Left lung (tissue), 10 donors: ENCODE measurements around the gene NAALADL2. TPM values are rescaled to one million over a fixed set of nuclear protein-coding genes. Genes with fewer than 3 reads are reported as not detected.

Source experiments
- ATAC-seq: fragments of 200-7000 bp; cut with Tn5 transposase; one replicate; pipeline ENCODE4 v1.9.1; 2020; ENCODE audit warnings: moderate library complexity
- DNase-seq, 4 donors: peaks; one replicate each; pipeline ENCODE4 v3.0.0-alpha.2; 2013 to 2020
- H3K27ac ChIP-seq, 2 donors: fragments of 200-600 bp; sonication (generic) in 1 of 2; one replicate each; pipeline versions ENCODE4 v1.5.0 to v1.8.0; 2020 to 2021
- H3K27me3 ChIP-seq, 2 donors: fragments of 200-600 bp; sonication (generic) in 1 of 2; one replicate each; pipeline versions ENCODE4 v1.5.0 to v1.8.0; 2020 to 2021
- H3K36me3 ChIP-seq, 2 donors: fragments of 200-600 bp; sonication (generic) in 1 of 2; one replicate each; pipeline versions ENCODE4 v1.5.0 to v1.8.0; 2020 to 2021
- H3K4me1 ChIP-seq, 2 donors: fragments of 200-600 bp; one replicate each; pipeline ENCODE4 v1.8.0; 2021
- H3K4me3 ChIP-seq, 2 donors: fragments of 200-600 bp; sonication (generic) in 1 of 2; one replicate each; pipeline versions ENCODE4 v1.5.0 to v1.8.0; 2020 to 2021; ENCODE audit warnings: mild to moderate bottlenecking in 1 of 2
- H3K9me3 ChIP-seq, 2 donors: fragments of 200-600 bp; sonication (generic) in 1 of 2; one replicate each; pipeline versions ENCODE4 v1.5.0 to v1.8.0; 2020 to 2021
- intact Hi-C, 2 donors: fragments of 100-400 bp; cut with DNase I; formaldehyde crosslinking; loops; one replicate each; pipeline versions ENCODE4 v1.11.2 to v1.14.2; 2022
- polyA plus RNA-seq, 6 donors: library from polyadenylated mRNA; unstranded; fragments of 120-200 nt; gene quantifications; one replicate each; pipeline ENCODE4 v1.2.1, GENCODE V29; 2013; ENCODE audit not compliant: insufficient read length in 6 of 6
- total RNA-seq, 2 donors: library from RNA; stranded (reverse); fragmentation: NEBNext Ultra II Directional; extraction: Animal tissue kit (Norgen Biotek cat#: 25700); gene quantifications; one replicate each; pipeline ENCODE4 v1.2.1, GENCODE V29; 2021
- TF ChIP-seq, protein P1 (sequence below), 2 donors: fragments of 200-600 bp; sonication (generic) in 1 of 2; IDR thresholded peaks; one replicate each; pipeline versions ENCODE4 v1.5.0 to v1.8.0; 2021; ENCODE audit warnings: antibody characterized with exemption in 2 of 2
- donor health status: DM: no; HTN: yes; CAD: no.
- donor health status: DM: no; HTN: no; CAD: no.

NAALADL2 gene
- total and polyA plus RNA-seq, 8 donors: 9.8 to 23.3 (median 17.8) TPM

DNA sequence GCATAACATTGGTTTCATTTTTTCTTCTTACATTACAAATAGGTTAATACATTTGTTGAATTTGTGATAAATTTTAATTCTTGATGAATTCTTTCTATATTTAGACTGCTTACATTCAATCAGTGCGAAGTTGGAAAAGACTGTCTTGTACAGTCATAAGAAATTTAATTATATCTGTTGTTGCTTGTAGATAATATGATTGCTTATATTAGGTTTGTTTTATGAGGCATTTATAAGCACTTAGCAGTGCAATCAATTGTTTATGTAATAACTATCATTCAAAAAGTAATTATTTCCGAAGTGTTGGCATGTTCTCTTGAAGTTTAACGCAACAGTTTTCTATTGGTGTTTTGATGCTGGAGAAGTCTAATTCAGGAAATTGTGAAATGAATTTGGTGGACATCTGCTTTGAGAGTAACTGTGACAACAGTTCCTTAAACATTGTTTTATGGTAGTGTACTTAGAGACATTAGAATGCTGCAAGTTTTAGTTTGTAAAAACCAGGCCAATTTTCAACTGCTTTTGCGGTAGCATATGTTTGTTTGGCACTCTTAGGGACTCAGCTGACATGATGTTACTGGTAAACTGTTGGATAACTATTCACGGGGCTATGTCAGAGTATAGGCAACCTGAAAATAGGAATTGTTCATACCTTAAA is 99.7 kb downstream of the NAALADL2 start:
- H3K36me3 ChIP-seq: no peaks in the 10 kb centered on the region
- no peak overlapping the region for H3K4me3 ChIP-seq
- no peaks in the 10 kb centered on the region for H3K4me1 ChIP-seq
- H3K27me3 ChIP-seq: no peaks in the 10 kb centered on the region
- no peak overlapping the region for H3K27ac ChIP-seq
- intact Hi-C loops: no loop called here
- ATAC-seq (no peak), DNase-seq (peak in 2 of 4 donors; percentile 72 to 80)
- TF ChIP-seq, protein P1, sequence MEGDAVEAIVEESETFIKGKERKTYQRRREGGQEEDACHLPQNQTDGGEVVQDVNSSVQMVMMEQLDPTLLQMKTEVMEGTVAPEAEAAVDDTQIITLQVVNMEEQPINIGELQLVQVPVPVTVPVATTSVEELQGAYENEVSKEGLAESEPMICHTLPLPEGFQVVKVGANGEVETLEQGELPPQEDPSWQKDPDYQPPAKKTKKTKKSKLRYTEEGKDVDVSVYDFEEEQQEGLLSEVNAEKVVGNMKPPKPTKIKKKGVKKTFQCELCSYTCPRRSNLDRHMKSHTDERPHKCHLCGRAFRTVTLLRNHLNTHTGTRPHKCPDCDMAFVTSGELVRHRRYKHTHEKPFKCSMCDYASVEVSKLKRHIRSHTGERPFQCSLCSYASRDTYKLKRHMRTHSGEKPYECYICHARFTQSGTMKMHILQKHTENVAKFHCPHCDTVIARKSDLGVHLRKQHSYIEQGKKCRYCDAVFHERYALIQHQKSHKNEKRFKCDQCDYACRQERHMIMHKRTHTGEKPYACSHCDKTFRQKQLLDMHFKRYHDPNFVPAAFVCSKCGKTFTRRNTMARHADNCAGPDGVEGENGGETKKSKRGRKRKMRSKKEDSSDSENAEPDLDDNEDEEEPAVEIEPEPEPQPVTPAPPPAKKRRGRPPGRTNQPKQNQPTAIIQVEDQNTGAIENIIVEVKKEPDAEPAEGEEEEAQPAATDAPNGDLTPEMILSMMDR (IDR thresholded peaks at IDR 0.05): no peak
- no peaks in the 10 kb centered on the region for H3K9me3 ChIP-seq

GRCh38 chr3:174959556-174960065 is 100.5 kb downstream of the NAALADL2 start:
- no peak for ATAC-seq
- no peaks in the 10 kb centered on the region for H3K4me1 ChIP-seq
- H3K27ac ChIP-seq: no peak overlapping the region
- peak in 1 of 4 donors; percentile 43 for DNase-seq
- H3K36me3 ChIP-seq: no peaks in the 10 kb centered on the region
- H3K9me3 ChIP-seq: no peaks in the 10 kb centered on the region
- intact Hi-C loops: no loop called here
- TF ChIP-seq, protein P1 (IDR thresholded peaks at IDR 0.05): no peak
- no peak overlapping the region for H3K4me3 ChIP-seq
- no peaks in the 10 kb centered on the region for H3K27me3 ChIP-seq

GRCh38 chr3:174960898-174961297 is 101.8 kb downstream of the NAALADL2 start:
- Histone ChIP-seq H3K36me3 (no peaks in the 10 kb centered on the region), H3K27me3 (no peaks in the 10 kb centered on the region), H3K4me1 (no peaks in the 10 kb centered on the region), H3K27ac (no peak overlapping the region), H3K9me3 (no peaks in the 10 kb centered on the region), H3K4me3 (no peak overlapping the region)
- intact Hi-C loops: no loop called here
- TF ChIP-seq, protein P1 (IDR thresholded peaks at IDR 0.05): no peak
- ATAC-seq (no peak), DNase-seq (no peak)

DNA sequence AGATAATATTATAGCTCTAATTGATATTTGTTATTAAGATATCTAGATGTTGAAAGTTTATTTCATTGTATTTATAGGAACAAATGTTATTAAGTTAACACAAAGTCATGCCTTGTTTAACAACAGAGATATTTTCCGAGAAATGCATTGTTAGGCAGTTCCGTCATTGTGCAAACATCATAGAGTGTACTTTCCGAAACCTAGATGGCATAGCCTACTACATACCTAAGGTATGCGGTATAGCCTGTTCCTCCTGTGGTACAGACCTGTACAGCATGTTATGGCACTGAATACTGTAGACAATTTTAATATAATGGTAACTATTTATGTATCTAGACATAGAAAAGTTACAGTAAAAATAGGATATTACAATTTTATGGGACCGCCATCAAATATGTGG is 114.3 kb downstream of the NAALADL2 start:
- peaks cover 2 to 3% of the 10 kb centered on the region in 2 donors for H3K9me3 ChIP-seq
- TF ChIP-seq, protein P1 (IDR thresholded peaks at IDR 0.05): no peak
- no peak overlapping the region for H3K4me3 ChIP-seq
- ATAC-seq (peak; percentile 99), DNase-seq (peak in 1 of 4 donors; percentile 64)
- no peaks in the 10 kb centered on the region for H3K4me1 ChIP-seq
- H3K27ac ChIP-seq: peak overlapping the region in 1 of 2 donors; percentile 42
- no peaks in the 10 kb centered on the region for H3K36me3 ChIP-seq
- intact Hi-C loops: no loop called here
- no peaks in the 10 kb centered on the region for H3K27me3 ChIP-seq

DNA sequence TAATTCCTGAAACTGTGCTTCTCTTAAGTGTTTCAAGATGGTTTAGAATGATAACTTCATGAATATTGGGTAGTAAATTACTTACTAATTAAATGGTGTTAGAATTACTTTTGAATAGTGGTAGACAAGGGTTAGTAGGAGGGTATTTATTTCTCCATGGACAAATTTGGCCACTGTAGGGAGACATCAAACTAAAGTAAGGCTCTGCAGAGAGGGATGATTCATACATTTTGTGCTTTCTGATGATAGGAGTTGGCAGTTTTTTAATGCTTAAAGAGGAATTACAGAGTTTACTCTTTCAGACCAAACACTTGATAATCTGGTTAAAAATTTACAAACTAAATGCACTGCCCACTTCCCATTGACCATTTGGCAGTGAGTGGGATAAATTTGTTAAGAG is 127.6 kb downstream of the NAALADL2 start:
- TF ChIP-seq, protein P1 (IDR thresholded peaks at IDR 0.05): no peak
- intact Hi-C loops: no loop called here
- Histone ChIP-seq H3K4me1 (no peaks in the 10 kb centered on the region), H3K27ac (no peak overlapping the region), H3K36me3 (no peaks in the 10 kb centered on the region), H3K9me3 (peaks cover 0 to 5% of the 10 kb centered on the region in 2 donors), H3K4me3 (no peak overlapping the region), H3K27me3 (no peaks in the 10 kb centered on the region)
- ATAC-seq: peak; percentile 18
- no peak for DNase-seq
